Endothelial cell (in vitro differentiated cells): ENCODE data around the gene CYB5A. TPM values are rescaled to one million over a fixed set of nuclear protein-coding genes. Genes with fewer than 3 reads are reported as not detected.

Experiments used
- DNase-seq: peaks from one replicate; pipeline ENCODE4 v3.0.0; 2021; ENCODE audit warnings: low spot score
- H3K27ac Mint-ChIP-seq: one replicate; pipeline ENCODE4 v1.8.0; 2021; ENCODE audit warnings: mixed read lengths, inconsistent platforms; ENCODE audit not compliant: unreplicated experiment
- H3K27me3 Mint-ChIP-seq: one replicate; pipeline ENCODE4 v1.8.0; 2021; ENCODE audit warnings: mild to moderate bottlenecking, moderate library complexity, mixed read lengths, inconsistent platforms; ENCODE audit not compliant: unreplicated experiment
- H3K36me3 Mint-ChIP-seq: one replicate; pipeline ENCODE4 v1.8.0; 2021; ENCODE audit warnings: mild to moderate bottlenecking, low read depth, mixed read lengths, inconsistent platforms; ENCODE audit not compliant: unreplicated experiment
- H3K4me1 Mint-ChIP-seq: one replicate; pipeline ENCODE4 v1.8.0; 2021; ENCODE audit warnings: mild to moderate bottlenecking, mixed read lengths, inconsistent platforms; ENCODE audit not compliant: unreplicated experiment
- H3K4me3 Mint-ChIP-seq: one replicate; pipeline ENCODE4 v1.8.0; 2021; ENCODE audit warnings: mild to moderate bottlenecking, mixed read lengths, inconsistent platforms; ENCODE audit not compliant: unreplicated experiment
- H3K9me3 Mint-ChIP-seq: one replicate; pipeline ENCODE4 v1.8.0; 2021; ENCODE audit warnings: mixed read lengths, inconsistent platforms; ENCODE audit not compliant: unreplicated experiment
- CTCF ChIP-seq: fragments of 200-600 bp; sonication (generic); IDR thresholded peaks from one replicate; pipeline ENCODE4 v1.5.0; 2021; ENCODE audit warnings: antibody characterized with exemption; ENCODE audit not compliant: unreplicated experiment
- long read RNA-seq: library from polyadenylated mRNA; unstranded; transcript quantifications from one replicate; pipeline ENCODE4 v2.0.0, GENCODE V29; 2020; ENCODE audit not compliant: unreplicated experiment
- total RNA-seq: library from RNA; stranded (reverse); fragmentation: NEBNext Ultra II Directional; extraction: Animal tissue kit (Norgen Biotek cat#: 25700); gene quantifications from one replicate; pipeline ENCODE4 v1.2.1, GENCODE V29; 2021; ENCODE audit not compliant: unreplicated experiment

The CYB5A gene, protein sequence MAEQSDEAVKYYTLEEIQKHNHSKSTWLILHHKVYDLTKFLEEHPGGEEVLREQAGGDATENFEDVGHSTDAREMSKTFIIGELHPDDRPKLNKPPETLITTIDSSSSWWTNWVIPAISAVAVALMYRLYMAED
- total RNA-seq, result 119 TPM
- long read RNA-seq, transcript CYB5A-202 (5 exons, 3,283 nt), result major isoform, 81 of 86 reads
- long read RNA-seq, partial matches to known transcripts, result 0 of 86 reads
- long read RNA-seq, other reads (novel, unspliced or antisense), result 5 of 86 reads

DNA sequence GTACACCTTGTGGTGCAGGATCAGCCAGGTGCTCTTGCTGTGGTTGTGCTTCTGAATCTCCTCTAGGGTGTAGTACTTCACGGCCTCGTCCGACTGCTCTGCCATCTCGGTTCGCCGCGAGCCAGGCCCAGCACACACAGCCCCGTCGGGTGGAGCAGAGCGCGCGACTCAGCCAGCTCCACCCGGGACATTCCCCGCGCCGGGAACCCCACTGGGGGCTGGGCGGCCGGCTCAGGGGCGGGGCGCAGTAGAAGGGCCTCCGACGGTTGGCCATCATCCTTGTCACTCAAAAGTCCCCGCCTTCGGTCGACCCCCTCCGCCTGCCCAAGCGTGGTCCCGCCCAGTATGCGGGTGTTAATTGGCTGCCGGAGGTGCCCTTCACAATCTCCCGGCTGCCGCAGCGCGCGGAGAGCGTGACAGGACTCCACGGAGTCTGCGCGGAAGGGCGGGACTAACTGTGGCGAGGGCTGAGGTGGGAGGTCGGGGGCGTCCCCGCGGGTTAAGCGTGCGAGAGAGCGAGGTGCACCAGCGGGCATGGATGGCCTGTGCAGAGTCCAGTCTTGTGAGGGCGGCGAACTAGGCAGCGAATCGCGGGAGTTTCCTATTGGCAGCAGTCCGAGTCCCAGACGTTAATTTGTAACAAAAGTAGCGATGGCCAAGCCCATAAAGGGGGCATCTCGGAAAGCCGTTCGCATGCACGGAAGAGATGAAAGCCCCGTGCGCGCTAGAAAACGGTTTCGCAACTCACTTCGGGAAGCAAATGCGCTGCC, at the start of gene CYB5A:
Gene CYB5A (minus strand): TSS at position 193 of the 770 bp plus-strand sequence. CDS start 88 bp downstream, at position 105.
- DNase-seq, result peak; percentile 99
- TF ChIP-seq CTCF, result no peak
- peaks cover 28% of the 10 kb centered on the region for H3K4me1 Mint-ChIP-seq
- H3K36me3 Mint-ChIP-seq, result no peaks in the 10 kb centered on the region
- H3K27ac Mint-ChIP-seq, result peak within 1 kb of the TSS; percentile 33
- peak within 1 kb of the TSS; percentile 96 for H3K4me3 Mint-ChIP-seq
- H3K27me3 Mint-ChIP-seq, result peaks cover 5% of the 10 kb centered on the region
- no peaks in the 10 kb centered on the region for H3K9me3 Mint-ChIP-seq

DNA sequence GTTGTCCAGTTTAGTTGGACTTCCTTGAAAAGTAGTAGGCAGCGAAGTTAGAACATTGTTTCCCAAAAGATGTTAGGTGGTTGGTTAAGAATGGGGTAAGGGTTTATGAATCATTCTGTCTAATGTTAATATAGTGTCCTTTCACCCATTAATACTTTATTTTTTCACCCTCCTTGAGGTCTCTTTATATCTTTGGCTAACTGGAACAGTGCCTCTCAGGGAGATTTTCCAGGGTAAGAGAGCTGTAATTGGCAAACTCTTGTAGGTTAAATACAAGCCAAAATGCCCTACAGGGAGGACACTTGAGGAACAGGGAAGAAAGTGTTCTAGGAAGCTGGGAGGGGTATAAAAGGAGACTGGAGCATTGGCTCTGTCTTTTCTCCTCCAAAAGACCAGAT, 46.1 kb upstream of the CYB5A start:
- DNase-seq, result no peak
- Mint-ChIP-seq H3K27me3 (no peaks in the 10 kb centered on the region), H3K27ac (no peak overlapping the region), H3K9me3 (no peaks in the 10 kb centered on the region), H3K36me3 (no peaks in the 10 kb centered on the region), H3K4me1 (no peaks in the 10 kb centered on the region), H3K4me3 (no peak overlapping the region)
- no peak for TF ChIP-seq CTCF

DNA sequence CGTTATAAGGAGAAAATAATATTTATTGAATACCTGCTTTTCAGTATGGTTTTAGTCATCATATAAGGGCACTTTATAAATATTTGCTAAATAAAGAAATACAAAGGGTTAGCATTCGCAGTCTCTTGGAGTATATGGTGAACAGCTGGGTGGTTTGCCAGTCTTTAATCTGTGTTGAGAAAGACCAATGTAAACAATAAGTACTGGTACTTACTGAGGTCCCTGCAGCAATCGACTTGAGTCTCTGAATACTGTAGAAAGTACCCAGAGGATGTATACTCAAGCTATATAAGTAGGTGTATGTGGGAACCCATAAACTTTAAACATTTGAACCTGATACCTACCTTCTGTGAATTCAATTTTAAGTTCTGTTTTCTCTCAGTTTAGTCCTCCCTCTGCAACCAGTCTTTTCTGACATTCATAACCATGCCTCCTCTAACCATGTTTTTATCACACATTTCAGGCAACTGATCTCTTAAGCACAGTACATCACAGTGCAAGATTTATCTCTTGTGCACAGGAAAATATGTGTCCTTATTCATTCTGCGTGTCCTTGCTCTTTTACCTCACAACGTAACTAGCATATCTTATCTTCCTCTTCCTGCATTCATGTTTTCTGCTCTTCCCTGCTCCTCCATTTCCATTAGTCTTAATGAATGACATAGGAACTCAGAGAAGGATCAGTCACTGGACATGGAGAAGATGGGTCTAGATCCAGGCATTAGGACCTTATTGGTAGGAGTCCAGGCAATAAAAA, 45.6 kb upstream of the CYB5A start:
- H3K27ac Mint-ChIP-seq, result no peak overlapping the region
- H3K4me1 Mint-ChIP-seq, result no peaks in the 10 kb centered on the region
- no peak for DNase-seq
- no peak for TF ChIP-seq CTCF
- no peaks in the 10 kb centered on the region for H3K27me3 Mint-ChIP-seq
- no peaks in the 10 kb centered on the region for H3K36me3 Mint-ChIP-seq
- H3K4me3 Mint-ChIP-seq, result no peak overlapping the region
- H3K9me3 Mint-ChIP-seq, result no peaks in the 10 kb centered on the region

GRCh38 chr18:74336656-74337055, 44.9 kb upstream of the CYB5A start:
- Mint-ChIP-seq H3K4me1 (no peaks in the 10 kb centered on the region), H3K36me3 (no peaks in the 10 kb centered on the region), H3K27ac (no peak overlapping the region), H3K9me3 (no peaks in the 10 kb centered on the region), H3K27me3 (no peaks in the 10 kb centered on the region), H3K4me3 (no peak overlapping the region)
- no peak for TF ChIP-seq CTCF
- DNase-seq, result no peak
